ENCODE results near the gene TMEM200B. TPM values are rescaled to one million over a fixed set of nuclear protein-coding genes. Genes with fewer than 3 reads are reported as not detected.
"Not testable (repeated sequence)": the region's sequence is repeated elsewhere in the genome, so short reads cannot be mapped to it uniquely, and the experiment has no call there.

TMEM200B gene
- total RNA-seq, 1 donor: not detected

DNA sequence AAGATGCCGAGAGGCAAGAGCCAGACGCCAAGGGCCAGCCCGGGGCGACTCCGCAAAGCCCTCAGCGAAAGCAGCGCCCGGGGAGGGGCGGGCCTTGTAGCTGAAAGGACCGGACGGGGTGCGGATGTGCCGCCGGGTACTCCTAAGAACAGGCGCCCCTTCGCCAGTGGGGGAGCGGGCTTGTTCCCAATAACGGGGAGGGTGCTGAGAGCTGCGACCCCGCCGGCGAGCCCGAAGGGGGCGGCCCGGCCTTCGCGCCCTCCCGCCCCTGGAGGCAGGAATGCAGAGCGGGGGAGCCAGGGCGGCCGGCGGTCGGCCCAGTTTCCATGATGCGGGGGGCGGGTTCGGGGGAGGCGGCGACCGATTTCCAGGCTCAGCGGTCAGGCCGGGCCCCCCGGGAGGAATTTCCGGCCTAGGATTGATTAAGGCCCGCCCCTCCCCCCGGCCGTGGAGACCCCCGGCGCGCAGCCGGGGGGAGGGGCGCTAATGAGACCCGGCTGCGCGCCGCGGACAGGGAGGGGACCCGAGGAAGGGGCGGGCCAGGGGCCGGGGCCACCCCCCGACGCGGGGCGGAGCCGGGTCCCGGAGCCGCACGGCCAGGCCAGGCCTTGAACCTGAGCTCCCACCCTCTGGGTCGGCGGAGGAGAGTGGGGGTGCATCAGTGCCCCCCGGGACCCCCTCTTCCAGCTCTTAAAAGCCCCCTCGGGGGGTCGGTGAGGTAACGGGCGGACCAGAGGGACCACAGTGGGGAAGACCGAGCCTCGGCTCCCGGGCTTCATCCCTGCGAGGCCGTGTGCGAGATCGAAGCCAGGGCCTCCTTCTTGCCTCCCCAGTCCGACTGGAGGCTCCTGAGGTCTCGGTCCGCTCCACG, 898 bp upstream of the TMEM200B start:
- H3K4me3 ChIP-seq (ENCODE audit: low read length): peak overlapping the region; percentile 28
- peaks cover 42% of the 10 kb centered on the region for H3K27me3 ChIP-seq (ENCODE audit: insufficient read depth, low read length)
- H3K9me3 ChIP-seq (ENCODE audit: low read depth, low read length): no peaks in the 10 kb centered on the region
- H3K4me1 ChIP-seq (ENCODE audit: insufficient read depth, low read length): peaks cover 34% of the 10 kb centered on the region

DNA sequence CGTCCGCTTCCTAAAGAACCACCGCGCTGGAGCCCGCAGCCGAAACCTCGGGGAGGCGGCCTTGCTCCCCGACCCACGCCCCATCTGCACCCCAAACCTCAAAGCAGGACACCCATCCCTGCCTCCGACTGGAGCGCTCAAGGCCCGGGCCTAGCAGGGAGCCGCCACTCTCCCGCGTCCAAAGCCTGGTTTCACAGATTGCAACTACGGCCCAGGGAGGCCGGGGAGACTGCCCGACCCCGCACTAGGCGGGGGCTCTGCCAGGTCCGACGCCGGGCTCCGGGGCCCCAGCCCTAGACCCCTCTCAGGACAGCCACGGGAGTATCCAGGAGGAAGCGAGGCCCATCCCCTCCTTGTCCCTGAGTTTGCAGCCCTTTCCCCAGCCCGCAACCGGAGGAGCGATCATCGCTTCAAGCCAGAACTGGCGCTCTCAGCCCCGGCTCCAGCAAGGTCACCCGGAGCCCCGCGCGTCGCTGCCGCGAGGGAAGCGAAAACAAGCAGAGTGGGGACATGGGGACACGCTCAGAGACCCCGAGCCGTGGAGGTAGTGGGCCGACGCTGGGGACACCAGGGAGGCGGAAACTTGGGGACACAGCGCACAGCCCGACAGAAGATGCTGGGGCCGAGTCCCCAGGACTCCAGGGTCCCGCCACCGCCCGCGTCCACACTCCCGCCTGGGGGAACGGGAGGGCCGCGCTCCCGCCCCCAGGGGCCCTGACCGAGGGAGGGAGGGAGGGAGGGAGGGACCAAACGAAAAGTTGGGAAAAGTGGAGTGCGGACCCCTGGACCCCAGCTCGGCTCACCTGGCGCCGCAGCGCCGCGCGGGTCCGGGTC, 433 bp downstream of the TMEM200B start:
- H3K4me1 ChIP-seq (ENCODE audit: insufficient read depth, low read length): peaks cover 34% of the 10 kb centered on the region
- no peaks in the 10 kb centered on the region for H3K9me3 ChIP-seq (ENCODE audit: low read depth, low read length)
- H3K27me3 ChIP-seq (ENCODE audit: insufficient read depth, low read length): peaks cover 42% of the 10 kb centered on the region
- no peak overlapping the region for H3K4me3 ChIP-seq (ENCODE audit: low read length)

GRCh38 chr1:29122682-29123052, 1.0 kb downstream of the TMEM200B start:
- H3K9me3 ChIP-seq (ENCODE audit: low read depth, low read length): no peaks in the 10 kb centered on the region
- no peak overlapping the region for H3K4me3 ChIP-seq (ENCODE audit: low read length)
- H3K27me3 ChIP-seq (ENCODE audit: insufficient read depth, low read length): peaks cover 42% of the 10 kb centered on the region
- peaks cover 34% of the 10 kb centered on the region for H3K4me1 ChIP-seq (ENCODE audit: insufficient read depth, low read length)

DNA sequence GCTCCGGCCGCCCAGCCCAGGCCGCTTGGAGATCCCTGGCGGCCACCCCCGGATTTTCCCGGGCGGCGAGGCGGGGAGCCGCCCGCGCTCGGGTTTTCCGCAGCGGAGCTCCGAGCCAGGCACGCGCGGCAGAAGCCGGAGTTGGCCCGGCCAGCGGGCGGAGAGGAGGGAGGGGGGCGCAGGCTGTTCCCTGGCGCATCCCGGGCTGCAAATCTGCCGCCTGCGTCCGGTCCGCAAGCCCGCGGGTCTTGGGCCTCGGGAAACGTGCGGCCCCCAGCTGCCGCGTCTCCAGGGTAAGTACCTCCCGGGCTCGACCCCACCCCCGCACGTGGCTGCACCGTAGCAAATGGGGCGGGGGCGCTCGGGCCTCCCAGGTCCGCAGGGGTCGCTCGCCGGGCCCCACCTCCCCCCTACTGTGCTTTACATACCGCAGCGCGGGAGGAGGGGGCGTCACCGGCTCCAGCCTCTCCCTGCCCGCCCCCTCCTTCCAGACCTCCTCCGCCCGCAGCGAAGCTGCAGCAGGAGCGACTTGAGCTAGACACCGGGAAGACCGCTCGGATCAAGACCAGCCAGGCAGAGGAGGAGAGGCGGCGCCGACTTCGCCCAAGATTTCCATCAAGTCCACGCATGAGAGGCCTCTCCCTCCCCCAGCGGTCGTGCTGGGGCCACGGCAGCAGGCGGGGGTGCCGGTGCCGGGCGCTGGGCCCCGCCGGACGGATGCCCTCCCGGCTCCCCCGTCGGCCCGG, 1.6 kb downstream of the TMEM200B start:
- Histone ChIP-seq H3K9me3 (ENCODE audit: low read depth, low read length) (no peaks in the 10 kb centered on the region), H3K4me1 (ENCODE audit: insufficient read depth, low read length) (peaks cover 34% of the 10 kb centered on the region), H3K27me3 (ENCODE audit: insufficient read depth, low read length) (peaks cover 42% of the 10 kb centered on the region), H3K4me3 (ENCODE audit: low read length) (no peak overlapping the region)

DNA sequence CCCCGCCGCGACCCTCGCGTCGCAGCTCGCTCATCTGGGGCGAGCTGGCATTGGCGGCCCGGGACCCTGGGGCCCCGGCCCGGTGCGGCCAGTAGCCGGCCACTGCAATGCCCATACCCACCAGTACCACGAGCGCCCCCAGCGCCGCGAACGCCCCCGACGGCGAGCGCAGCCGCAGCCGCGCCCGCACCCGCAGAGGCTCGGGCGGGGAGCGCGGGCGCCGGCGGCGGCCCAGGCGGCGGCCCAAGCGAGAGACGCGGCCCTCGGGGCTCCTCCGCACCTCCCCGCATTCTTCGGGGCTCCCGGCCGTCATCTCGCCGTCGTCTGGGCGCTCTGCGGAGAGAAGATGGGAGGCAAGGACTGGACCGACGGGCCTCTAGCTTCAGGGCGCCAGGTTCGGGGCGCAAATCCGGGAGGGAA, 2.2 kb downstream of the TMEM200B start:
- Histone ChIP-seq H3K9me3 (ENCODE audit: low read depth, low read length) (no peaks in the 10 kb centered on the region), H3K4me3 (ENCODE audit: low read length) (no peak overlapping the region), H3K27me3 (ENCODE audit: insufficient read depth, low read length) (peaks cover 42% of the 10 kb centered on the region), H3K4me1 (ENCODE audit: insufficient read depth, low read length) (peaks cover 34% of the 10 kb centered on the region)

GRCh38 chr1:29120947-29121485, 2.7 kb downstream of the TMEM200B start:
- Histone ChIP-seq H3K27me3 (ENCODE audit: insufficient read depth, low read length) (peaks cover 42% of the 10 kb centered on the region), H3K4me1 (ENCODE audit: insufficient read depth, low read length) (peaks cover 34% of the 10 kb centered on the region), H3K9me3 (ENCODE audit: low read depth, low read length) (no peaks in the 10 kb centered on the region), H3K4me3 (ENCODE audit: low read length) (no peak overlapping the region)

GRCh38 chr1:29120367-29120766, 3.3 kb downstream of the TMEM200B start:
- Histone ChIP-seq H3K9me3 (ENCODE audit: low read depth, low read length) (no peaks in the 10 kb centered on the region), H3K27me3 (ENCODE audit: insufficient read depth, low read length) (peaks cover 36% of the 10 kb centered on the region), H3K4me1 (ENCODE audit: insufficient read depth, low read length) (peaks cover 34% of the 10 kb centered on the region), H3K4me3 (ENCODE audit: low read length) (no peak overlapping the region)

DNA sequence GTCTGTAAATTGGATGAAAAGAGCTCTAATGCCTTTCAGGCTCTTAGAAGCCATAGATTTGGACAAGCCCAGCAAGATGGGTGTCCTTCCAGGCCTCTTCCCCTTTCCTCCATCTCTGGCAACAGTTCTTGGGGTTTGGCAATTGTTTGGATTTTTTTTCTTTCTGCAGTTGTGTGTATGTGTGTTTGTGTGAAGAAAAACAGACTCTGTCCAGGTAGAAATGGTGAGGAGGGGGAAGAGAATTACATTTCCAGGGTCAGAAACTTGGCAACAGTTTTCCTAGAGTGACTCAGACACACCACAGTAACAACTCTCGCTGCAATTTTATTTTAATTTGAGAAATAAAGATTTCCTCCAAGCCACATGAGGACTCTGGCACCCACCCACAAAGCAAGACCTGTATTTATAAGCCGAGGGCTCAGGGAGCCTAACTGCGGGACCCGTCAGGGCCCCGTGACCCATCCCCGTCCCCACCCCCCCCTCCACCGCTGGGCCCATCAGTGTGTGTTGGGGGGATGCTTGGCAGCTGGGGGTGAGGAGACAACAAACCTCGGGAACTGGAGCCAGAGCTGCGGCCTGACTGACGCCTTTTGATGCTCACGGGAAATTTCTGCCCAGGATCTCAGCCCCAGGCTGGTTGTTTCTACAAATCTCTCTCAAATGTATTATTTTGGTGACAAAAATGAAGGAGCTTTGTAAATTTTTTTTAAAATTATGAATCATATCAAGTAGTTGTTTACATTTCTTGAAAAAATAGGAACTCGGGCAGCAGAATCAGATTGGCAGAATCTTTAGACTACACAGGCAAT, 4.4 kb downstream of the TMEM200B start:
- Histone ChIP-seq H3K9me3 (ENCODE audit: low read depth, low read length) (no peaks in the 10 kb centered on the region), H3K27me3 (ENCODE audit: insufficient read depth, low read length) (peaks cover 32% of the 10 kb centered on the region), H3K4me1 (ENCODE audit: insufficient read depth, low read length) (peaks cover 27% of the 10 kb centered on the region)

DNA sequence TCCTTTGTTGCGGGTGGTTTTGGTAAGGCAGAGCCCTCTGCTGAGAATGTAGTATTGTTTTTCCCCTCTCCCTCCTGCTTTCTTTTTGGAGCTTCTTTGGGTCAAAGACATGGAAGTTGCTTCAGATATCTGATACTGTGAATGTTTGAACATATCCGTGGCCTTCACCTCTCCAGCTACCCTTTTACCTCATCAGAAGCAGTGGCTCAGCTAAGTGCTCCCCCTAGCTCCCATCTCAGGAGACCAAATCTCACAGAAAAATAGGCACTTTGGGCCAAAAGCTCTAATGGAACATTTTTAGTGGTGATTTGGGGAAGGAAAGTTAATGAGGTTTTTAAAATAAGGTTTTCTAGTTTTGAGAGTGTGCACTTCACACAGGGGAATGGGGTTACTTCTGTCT, 6.3 kb downstream of the TMEM200B start:
- no peaks in the 10 kb centered on the region for H3K9me3 ChIP-seq (ENCODE audit: low read depth, low read length)
- peaks cover 18% of the 10 kb centered on the region for H3K27me3 ChIP-seq (ENCODE audit: insufficient read depth, low read length)
- peaks cover 13% of the 10 kb centered on the region for H3K4me1 ChIP-seq (ENCODE audit: insufficient read depth, low read length)
- no peak overlapping the region for H3K4me3 ChIP-seq (ENCODE audit: low read length)

More for the DNA sequence above, 4.4 kb downstream of the TMEM200B start:
- no peak overlapping the region for H3K4me3 ChIP-seq (ENCODE audit: low read length)

DNA sequence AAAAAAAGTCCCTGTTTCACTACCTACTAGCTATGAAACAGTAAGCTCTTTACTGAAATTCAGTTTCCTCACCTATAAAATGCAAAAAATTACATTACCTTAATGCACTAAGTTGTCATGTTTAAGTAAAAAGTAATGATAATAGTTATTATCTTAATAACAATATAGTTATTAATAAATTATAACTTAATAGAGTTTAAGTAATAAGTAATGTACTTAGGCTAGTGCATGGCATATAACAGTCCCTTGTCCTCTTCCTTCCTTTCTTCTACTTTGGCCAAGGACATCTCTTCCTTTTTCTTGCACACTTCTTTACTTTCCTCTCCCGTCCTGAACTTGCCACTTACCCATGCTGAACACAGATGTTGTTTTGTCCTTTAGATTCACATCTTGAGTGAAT, 9.0 kb downstream of the TMEM200B start:
- Histone ChIP-seq H3K4me1 (ENCODE audit: insufficient read depth, low read length) (no peaks in the 10 kb centered on the region), H3K9me3 (ENCODE audit: low read depth, low read length) (no peaks in the 10 kb centered on the region), H3K4me3 (ENCODE audit: low read length) (no peak overlapping the region), H3K27me3 (ENCODE audit: insufficient read depth, low read length) (no peaks in the 10 kb centered on the region)

DNA sequence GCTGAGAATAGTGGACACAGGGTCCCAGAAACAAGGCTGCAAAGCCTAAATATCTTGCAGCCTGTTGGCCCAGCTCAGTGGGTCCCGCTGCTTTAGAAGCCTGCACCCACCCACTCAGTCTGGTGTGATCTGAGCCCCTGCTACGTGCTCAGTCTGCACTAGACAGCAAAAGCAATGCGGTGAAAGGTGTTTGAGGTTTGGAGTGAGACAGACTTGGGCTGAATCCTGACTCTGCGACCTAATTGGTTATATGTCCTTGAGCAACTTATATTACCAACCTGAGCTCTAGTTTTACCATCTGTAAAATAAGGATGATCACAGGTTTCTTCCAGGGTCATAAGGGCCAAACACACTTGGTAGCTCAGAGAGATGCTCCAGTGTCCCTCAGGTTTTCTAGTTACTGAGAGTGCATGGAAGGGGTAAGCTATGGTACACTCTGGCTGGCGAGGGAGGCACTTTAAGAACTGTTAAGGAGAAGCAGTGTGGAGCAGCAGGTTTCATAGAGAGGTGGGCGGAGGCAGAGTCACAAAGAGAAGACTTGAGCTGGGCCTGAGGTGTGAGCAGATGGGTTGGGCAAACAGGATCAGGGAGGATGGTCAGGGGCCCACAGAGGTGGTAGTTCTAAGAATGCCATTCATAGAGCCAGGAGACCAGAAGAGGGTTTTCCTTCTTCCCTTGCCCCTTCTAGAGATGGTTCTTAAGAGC, 10.1 kb downstream of the TMEM200B start:
- Histone ChIP-seq H3K27me3 (ENCODE audit: insufficient read depth, low read length) (no peaks in the 10 kb centered on the region), H3K9me3 (ENCODE audit: low read depth, low read length) (no peaks in the 10 kb centered on the region), H3K4me1 (ENCODE audit: insufficient read depth, low read length) (no peaks in the 10 kb centered on the region), H3K4me3 (ENCODE audit: low read length) (no peak overlapping the region)

DNA sequence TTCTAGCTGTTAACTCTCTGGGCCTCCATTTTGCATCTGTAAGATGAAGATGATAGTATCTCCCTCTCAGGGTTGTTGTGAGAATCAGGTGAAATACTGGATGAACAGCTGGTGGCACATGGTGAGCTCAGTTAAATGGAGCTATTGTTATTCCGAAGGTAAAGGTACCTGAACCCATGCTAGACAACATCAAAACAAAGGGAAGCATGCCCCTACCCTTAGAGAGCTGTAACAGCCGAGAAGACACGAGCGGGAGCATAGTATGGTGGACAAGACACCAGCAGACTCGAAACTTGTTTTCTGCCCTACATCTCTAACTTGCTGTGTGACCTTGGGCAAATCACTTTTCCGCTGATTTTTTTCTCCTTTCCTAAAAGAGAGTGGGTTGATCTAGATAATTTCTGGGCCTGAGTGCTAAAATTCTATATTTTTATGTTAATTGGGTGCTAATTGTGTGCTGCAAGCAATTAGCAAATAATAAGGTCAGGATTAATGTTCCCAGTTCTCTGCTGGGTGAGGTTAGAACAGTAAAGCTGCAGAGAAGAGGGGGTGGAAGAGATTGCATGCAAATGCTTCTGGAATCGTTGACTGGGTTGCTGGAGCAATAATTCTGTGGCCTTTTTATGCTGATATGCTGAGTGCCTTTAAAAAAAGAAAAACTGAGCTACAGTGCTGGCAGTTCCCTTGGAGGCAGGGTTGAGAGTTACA, 10.8 kb downstream of the TMEM200B start:
- Histone ChIP-seq H3K9me3 (ENCODE audit: low read depth, low read length) (no peaks in the 10 kb centered on the region), H3K4me1 (ENCODE audit: insufficient read depth, low read length) (no peaks in the 10 kb centered on the region), H3K4me3 (ENCODE audit: low read length) (no peak overlapping the region), H3K27me3 (ENCODE audit: insufficient read depth, low read length) (no peaks in the 10 kb centered on the region)

DNA sequence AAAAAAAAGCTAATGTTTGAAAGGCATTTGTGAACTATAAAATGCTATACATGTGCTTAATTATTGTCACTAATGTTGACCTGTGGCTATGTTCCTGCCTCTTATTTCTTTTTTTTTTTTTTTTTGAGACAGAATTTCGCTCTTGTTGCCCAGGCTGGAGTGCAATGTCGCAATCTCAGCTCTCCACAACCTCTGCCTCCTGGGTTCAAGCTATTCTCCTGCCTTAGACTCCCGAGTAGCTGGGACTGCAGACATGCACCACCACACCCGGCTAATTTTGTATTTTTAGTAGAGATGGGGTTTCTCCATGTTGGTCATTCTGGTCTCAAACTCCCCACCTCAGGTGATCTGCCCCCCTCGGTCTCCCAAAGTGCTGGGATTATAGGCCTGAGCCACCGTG, 15.7 kb downstream of the TMEM200B start:
- not testable (repeated sequence) for H3K27me3 ChIP-seq (ENCODE audit: insufficient read depth, low read length); H3K9me3 ChIP-seq (ENCODE audit: low read depth, low read length); H3K4me1 ChIP-seq (ENCODE audit: insufficient read depth, low read length); H3K4me3 ChIP-seq (ENCODE audit: low read length)
